WERI-Rb-1 (cell line): ENCODE measurements around the gene TRRAP.

Source experiments
- DNase-seq: peaks from one replicate; pipeline ENCODE4 v3.0.0-alpha.2; 2020
- H3K27ac ChIP-seq: fragments of 250-450 bp; sonication (Bioruptor Pico); 2 replicates; pipeline ENCODE4 v1.5.1; 2020; ENCODE audit warnings: mild to moderate bottlenecking, moderate library complexity
- H3K27me3 ChIP-seq: fragments of 250-450 bp; sonication (Bioruptor Pico); 2 replicates; pipeline ENCODE4 v1.5.1; 2021; ENCODE audit warnings: mild to moderate bottlenecking, low read depth, moderate library complexity; ENCODE audit not compliant: insufficient read depth, severe bottlenecking
- H3K36me3 ChIP-seq: fragments of 250-450 bp; sonication (Bioruptor Pico); 2 replicates; pipeline ENCODE4 v1.5.1; 2020; ENCODE audit warnings: mild to moderate bottlenecking, moderate library complexity
- H3K4me3 ChIP-seq: 2 replicates; pipeline ENCODE4 v1.5.1; 2011; ENCODE audit warnings: low read depth, mild to moderate bottlenecking, control low read depth, low read length
- H3K9me3 ChIP-seq: fragments of 250-450 bp; sonication (Bioruptor Pico); 2 replicates; pipeline ENCODE4 v1.5.1; 2021; ENCODE audit warnings: mild to moderate bottlenecking, moderate library complexity; ENCODE audit not compliant: severe bottlenecking
- TF ChIP-seq, protein P1 (sequence below): IDR thresholded peaks from 2 replicates; pipeline ENCODE4 v1.5.1; 2011; ENCODE audit warnings: low read depth, mild to moderate bottlenecking, control low read depth, inconsistent platforms, low read length

The TRRAP gene

DNA sequence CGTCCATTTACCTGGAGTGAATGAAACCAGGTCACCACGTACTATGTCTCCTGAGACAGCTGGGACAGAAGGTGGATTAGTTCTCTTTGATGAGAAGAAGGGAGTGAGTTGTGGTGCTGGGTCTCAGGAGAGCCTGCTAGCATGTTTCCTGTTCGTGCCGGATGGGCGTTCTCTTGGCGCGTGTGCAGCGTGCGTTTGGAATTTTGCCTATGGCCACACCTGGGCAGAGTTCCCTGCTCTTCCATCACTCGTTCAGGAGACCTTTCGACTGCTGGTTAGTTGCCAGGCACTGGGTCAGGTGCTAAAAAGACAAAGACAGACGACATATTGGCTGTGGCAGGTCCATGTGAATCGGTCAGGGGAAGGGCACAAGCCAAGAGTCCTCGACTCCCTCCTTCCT lies 90.3 kb downstream of the TRRAP start:
- Histone ChIP-seq H3K27ac (no peak overlapping the region), H3K9me3 (no peaks in the 10 kb centered on the region)

DNA sequence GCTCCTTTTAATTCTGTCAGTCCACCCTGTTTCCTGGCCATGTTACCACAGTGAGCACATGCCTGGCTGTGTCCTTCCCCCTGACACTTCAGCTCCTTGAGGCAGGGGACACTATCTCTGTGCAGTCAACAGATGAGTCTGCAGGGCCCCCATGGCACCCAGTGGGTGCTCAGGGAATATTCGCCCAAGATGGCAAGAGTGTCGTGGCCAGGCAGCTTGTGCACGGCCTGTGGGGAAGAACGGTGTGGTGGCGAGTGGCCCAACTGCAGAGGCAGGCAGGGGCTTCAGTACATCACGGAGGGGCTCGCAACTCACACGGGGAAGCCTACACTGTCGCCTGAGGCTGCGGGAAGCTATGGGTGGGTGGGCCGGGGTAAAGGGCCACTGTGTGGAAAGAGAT lies 91.1 kb downstream of the TRRAP start:
- TF ChIP-seq, protein P1, sequence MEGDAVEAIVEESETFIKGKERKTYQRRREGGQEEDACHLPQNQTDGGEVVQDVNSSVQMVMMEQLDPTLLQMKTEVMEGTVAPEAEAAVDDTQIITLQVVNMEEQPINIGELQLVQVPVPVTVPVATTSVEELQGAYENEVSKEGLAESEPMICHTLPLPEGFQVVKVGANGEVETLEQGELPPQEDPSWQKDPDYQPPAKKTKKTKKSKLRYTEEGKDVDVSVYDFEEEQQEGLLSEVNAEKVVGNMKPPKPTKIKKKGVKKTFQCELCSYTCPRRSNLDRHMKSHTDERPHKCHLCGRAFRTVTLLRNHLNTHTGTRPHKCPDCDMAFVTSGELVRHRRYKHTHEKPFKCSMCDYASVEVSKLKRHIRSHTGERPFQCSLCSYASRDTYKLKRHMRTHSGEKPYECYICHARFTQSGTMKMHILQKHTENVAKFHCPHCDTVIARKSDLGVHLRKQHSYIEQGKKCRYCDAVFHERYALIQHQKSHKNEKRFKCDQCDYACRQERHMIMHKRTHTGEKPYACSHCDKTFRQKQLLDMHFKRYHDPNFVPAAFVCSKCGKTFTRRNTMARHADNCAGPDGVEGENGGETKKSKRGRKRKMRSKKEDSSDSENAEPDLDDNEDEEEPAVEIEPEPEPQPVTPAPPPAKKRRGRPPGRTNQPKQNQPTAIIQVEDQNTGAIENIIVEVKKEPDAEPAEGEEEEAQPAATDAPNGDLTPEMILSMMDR: no peak
- no peaks in the 10 kb centered on the region for H3K9me3 ChIP-seq
- no peaks in the 10 kb centered on the region for H3K27me3 ChIP-seq
- no peak overlapping the region for H3K27ac ChIP-seq
- DNase-seq: no peak
- peaks cover 88% of the 10 kb centered on the region for H3K36me3 ChIP-seq
- no peak overlapping the region for H3K4me3 ChIP-seq

More for the DNA sequence above, 90.3 kb downstream of the TRRAP start:
- TF ChIP-seq, protein P1: no peak
- Histone ChIP-seq H3K36me3 (peaks cover 86% of the 10 kb centered on the region), H3K4me3 (no peak overlapping the region), H3K27me3 (no peaks in the 10 kb centered on the region)
- no peak for DNase-seq

DNA sequence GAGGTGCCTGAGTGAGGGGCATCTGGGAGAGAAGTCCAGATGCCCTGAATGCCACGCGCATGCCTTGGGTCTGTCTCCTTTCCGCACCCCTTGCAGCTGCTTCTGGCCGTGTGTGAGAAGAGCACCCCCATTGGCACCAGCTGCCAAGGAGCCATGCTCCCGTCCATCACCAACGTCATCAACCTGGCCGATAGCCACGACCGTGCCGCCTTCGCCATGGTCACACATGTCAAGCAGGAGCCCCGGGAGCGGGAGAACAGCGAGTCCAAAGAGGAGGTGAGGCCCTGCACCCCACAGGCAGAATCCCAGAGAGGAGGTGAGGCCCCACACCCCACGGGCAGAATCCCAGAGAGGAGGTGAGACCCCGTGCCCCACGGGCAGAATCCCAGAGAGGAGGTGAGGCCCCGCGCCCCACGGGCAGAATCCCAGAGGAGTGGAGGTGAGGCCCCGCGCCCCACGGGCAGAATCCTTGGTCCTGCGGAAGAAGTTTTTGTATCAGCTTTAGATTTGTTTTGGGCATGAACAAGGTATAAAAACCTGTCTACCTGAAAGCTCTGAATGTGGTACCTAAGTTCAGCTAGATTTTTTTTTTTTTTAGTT lies 91.8 kb downstream of the TRRAP start:
- TF ChIP-seq, protein P1: no peak
- H3K4me3 ChIP-seq: no peak overlapping the region
- no peaks in the 10 kb centered on the region for H3K27me3 ChIP-seq
- no peak overlapping the region for H3K27ac ChIP-seq
- DNase-seq: no peak
- H3K9me3 ChIP-seq: no peaks in the 10 kb centered on the region
- peaks cover 88% of the 10 kb centered on the region for H3K36me3 ChIP-seq

DNA sequence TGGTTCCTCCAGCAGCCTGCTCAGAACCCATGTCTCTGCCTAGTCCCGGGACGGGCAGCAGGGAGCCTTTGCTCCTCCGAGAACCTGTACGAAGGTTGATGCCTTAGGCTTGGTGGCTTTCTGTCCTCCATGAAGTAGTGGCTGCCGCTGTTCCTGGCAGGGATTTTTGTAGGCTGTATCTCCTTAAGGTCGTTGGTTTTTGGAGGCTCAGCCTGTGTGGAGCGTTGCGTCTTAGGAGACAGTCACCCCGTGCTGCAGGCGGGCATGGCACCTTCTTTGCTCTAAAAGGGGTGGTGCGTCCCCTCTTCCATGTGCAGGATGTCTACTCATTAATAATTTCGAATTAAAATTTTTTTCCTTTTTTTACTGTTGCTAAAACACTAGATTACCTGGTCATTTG lies 92.5 kb downstream of the TRRAP start:
- TF ChIP-seq, protein P1: no peak
- no peaks in the 10 kb centered on the region for H3K9me3 ChIP-seq
- H3K27me3 ChIP-seq: no peaks in the 10 kb centered on the region
- H3K36me3 ChIP-seq: peaks cover 88% of the 10 kb centered on the region
- no peak for DNase-seq
- no peak overlapping the region for H3K4me3 ChIP-seq
- H3K27ac ChIP-seq: no peak overlapping the region

DNA sequence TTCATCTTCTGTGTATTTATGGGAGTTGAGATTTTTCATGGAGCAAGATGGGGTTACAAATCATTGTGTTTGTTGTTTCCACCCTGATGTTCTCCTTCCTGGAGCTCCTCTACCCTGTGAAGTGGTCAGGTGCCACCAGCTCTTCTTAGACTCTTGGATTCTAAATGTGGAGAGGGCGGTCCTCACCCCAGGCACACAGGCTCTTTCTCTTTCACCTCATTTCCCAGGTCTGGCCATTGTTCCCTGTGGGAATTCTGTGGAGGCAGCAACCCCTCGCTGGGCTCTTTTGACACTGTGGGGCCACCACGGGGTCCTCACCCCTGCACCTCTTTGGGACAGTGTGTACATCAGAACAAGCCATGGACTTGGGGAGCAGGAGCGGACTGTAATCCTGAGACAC lies 95.9 kb downstream of the TRRAP start:
- Histone ChIP-seq H3K27me3 (no peaks in the 10 kb centered on the region), H3K36me3 (peaks cover 89% of the 10 kb centered on the region), H3K27ac (no peak overlapping the region), H3K4me3 (no peak overlapping the region), H3K9me3 (no peaks in the 10 kb centered on the region)
- no peak for DNase-seq
- TF ChIP-seq, protein P1: no peak
